ENCODE results near the gene NT5DC4. TPM values are rescaled to one million over a fixed set of nuclear protein-coding genes. Genes with fewer than 3 reads are reported as not detected.

The NT5DC4 gene
- total and polyA plus RNA-seq, 2 of the 8 experiments (the other 6 are each of a cell fraction or from before 2014, with no cell fraction given) = not detected

DNA sequence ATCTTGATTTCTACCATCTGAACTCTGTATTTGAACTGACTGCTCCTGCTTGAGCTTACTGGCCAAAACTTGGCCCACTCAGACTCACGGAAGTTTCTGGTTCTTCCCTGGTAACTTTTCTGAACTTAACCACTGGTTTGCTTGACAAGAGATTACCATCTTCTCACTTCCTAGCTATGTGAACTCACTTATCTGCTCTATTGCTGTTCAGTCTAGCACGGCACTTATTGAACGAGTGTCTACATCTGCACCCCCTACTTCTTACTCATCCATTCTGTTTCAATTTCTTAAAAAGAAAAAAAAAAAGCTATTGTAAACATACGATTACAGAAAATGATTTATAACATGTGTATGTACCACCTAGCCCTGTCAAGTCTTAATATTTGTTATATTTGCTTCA lies 34.6 kb downstream of the NT5DC4 start:
- H3K4me1 ChIP-seq (replicated peaks in 1 of 4; ENCODE audit: control insufficient read depth in 3 of 4, insufficient read depth in 4 of 4, low read length in 3 of 4) = no peaks in the 10 kb centered on the region
- no peak overlapping the region for H2BK12ac ChIP-seq (ENCODE audit: low read depth, low read length)
- no peak overlapping the region for H3K23ac ChIP-seq (ENCODE audit: insufficient read length)
- no peak for DNase-seq (ENCODE audit: low read depth in 1 of 2, low spot score in 2 of 2)
- no peak overlapping the region for H2BK15ac ChIP-seq (ENCODE audit: low read length)
- no peak overlapping the region for H3K4me3 ChIP-seq (ENCODE audit: extremely low read depth in 1 of 4, insufficient read depth in 2 of 4, low read depth in 3 of 4, low read length in 4 of 4)
- no peak overlapping the region for H4K5ac ChIP-seq (ENCODE audit: insufficient read length, low read depth, low read length)
- H3K4ac ChIP-seq (replicated peaks; ENCODE audit: insufficient read length, low read depth, low read length) = no peak overlapping the region
- no peak overlapping the region for H4K8ac ChIP-seq (ENCODE audit: extremely low read depth, insufficient read depth, low read length)
- FAIRE-seq = no peak
- WGBS, 2 experiments (ENCODE audit: extremely low coverage in 1 of 2, insufficient coverage in 1 of 2, insufficient read length in 1 of 2, insufficient replicate concordance in 2 of 2, low coverage in 1 of 2, low lambda C conversion rate in 2 of 2, missing lambda C conversion rate in 1 of 2) = 91% methylated on average over 4 of the region's 4 CpGs; no CpG with 5 or more reads in 1 of the 2 experiments
- H3K27ac ChIP-seq (ENCODE audit: low read depth, low read length) = no peak overlapping the region
- 0 out of 2 replicates have a peak, but pooled peaks cover 1% of the 10 kb centered on the region for H3K23me2 ChIP-seq (ENCODE audit: low read depth, low read length)
- H2AFZ ChIP-seq (ENCODE audit: low read length) = no peak overlapping the region
- no peak overlapping the region for H2BK5ac ChIP-seq (ENCODE audit: low read depth, low read length)
- ChIA-PET POLR2A (ENCODE audit: partially characterized antibody) (no interaction called here), CTCF (ENCODE audit: partially characterized antibody) (interaction anchor here (0.6 to 9.8 kb wide), 6 partner anchors 14 to 204 kb away, joined by 3 to 178 read pairs (median 4); no protein-coding TSS in a partner anchor)
- no peak overlapping the region for H3K56ac ChIP-seq (replicated peaks; ENCODE audit: insufficient read length, low read depth, low read length)
- H3K27me3 ChIP-seq (replicated peaks in 1 of 4; ENCODE audit: control insufficient read depth in 3 of 4, extremely low read depth in 1 of 4, insufficient read depth in 3 of 4, low read length in 3 of 4) = no peaks in the 10 kb centered on the region
- H3K14ac ChIP-seq (ENCODE audit: insufficient read length) = no peak overlapping the region
- no peak overlapping the region for H3K4me2 ChIP-seq (ENCODE audit: insufficient read depth in 1 of 2, low read depth in 2 of 2, low read length in 2 of 2)
- no peak overlapping the region for H2BK120ac ChIP-seq (replicated peaks; ENCODE audit: low read depth, low read length)
- peaks cover 4 to 66% (median 35%) of the 10 kb centered on the region in 4 experiments; a peak in 7 of 8 replicates for H3K36me3 ChIP-seq (ENCODE audit: control insufficient read depth in 2 of 4, insufficient read depth in 4 of 4, low read length in 3 of 4)
- no peaks in the 10 kb centered on the region for H3K9me3 ChIP-seq (ENCODE audit: insufficient read depth in 2 of 2, low read depth in 1 of 2, low read length in 1 of 2)
- no peak overlapping the region for H3K9ac ChIP-seq (replicated peaks in 1 of 4; ENCODE audit: extremely low read depth in 1 of 4, low read depth in 3 of 4, low read length in 3 of 4)
- no peak overlapping the region for H2BK20ac ChIP-seq (ENCODE audit: low read length)
- no peak overlapping the region for H4K91ac ChIP-seq (replicated peaks; ENCODE audit: insufficient read length, low read length)
- H2AK5ac ChIP-seq (ENCODE audit: low read depth, low read length) = no peak overlapping the region
- peaks cover 1 to 2% of the 10 kb centered on the region in 2 experiments for H4K20me1 ChIP-seq (replicated peaks in 1 of 2; ENCODE audit: control insufficient read depth in 1 of 2, insufficient read depth in 2 of 2, low read length in 2 of 2)
- H3K79me2 ChIP-seq (ENCODE audit: control insufficient read depth in 1 of 2, insufficient read depth in 2 of 2, low read length in 2 of 2) = no peaks in the 10 kb centered on the region
- H3K79me1 ChIP-seq (ENCODE audit: low read depth, low read length) = peaks cover 2% of the 10 kb centered on the region; the same call in 1 of the 2 replicates
- no peak overlapping the region for H3K18ac ChIP-seq (ENCODE audit: extremely low read depth, low read length)
- no peak for TF ChIP-seq SRF (IDR thresholded peaks at IDR 0.05; ENCODE audit: low read depth, low read length)
- no peak for TF ChIP-seq POU5F1 (IDR thresholded peaks at IDR 0.05; ENCODE audit: low read depth, low read length)
- no peak for TF ChIP-seq SIN3A (conservative IDR thresholded peaks at IDR 0.05 in 1 of 2, IDR thresholded peaks at IDR 0.05 in 1 of 2; ENCODE audit: low read depth in 1 of 2, low read length in 2 of 2)
- no peak for TF ChIP-seq CBX5 (IDR thresholded peaks at IDR 0.05; ENCODE audit: low read depth, low read length)
- no peak for TF ChIP-seq EP300 (IDR thresholded peaks at IDR 0.05; ENCODE audit: borderline replicate concordance in 1 of 2, low read depth in 2 of 2, low read length in 2 of 2)
- TF ChIP-seq BRCA1 (IDR thresholded peaks at IDR 0.05; ENCODE audit: low read depth, low read length) = no peak
- TF ChIP-seq POLR2A (IDR thresholded peaks at IDR 0.05; ENCODE audit: control extremely low read depth in 1 of 2, low read depth in 2 of 2, low read length in 2 of 2) = no peak
- TF ChIP-seq SIX5 (IDR thresholded peaks at IDR 0.05; ENCODE audit: low read depth, low read length) = no peak
- TF ChIP-seq TAF7 (optimal IDR thresholded peaks at IDR 0.05; ENCODE audit: borderline replicate concordance, low read depth, low read length) = no peak
- TF ChIP-seq, protein P1, sequence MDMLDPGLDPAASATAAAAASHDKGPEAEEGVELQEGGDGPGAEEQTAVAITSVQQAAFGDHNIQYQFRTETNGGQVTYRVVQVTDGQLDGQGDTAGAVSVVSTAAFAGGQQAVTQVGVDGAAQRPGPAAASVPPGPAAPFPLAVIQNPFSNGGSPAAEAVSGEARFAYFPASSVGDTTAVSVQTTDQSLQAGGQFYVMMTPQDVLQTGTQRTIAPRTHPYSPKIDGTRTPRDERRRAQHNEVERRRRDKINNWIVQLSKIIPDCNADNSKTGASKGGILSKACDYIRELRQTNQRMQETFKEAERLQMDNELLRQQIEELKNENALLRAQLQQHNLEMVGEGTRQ (IDR thresholded peaks at IDR 0.05; ENCODE audit: low read length) = no peak
- TF ChIP-seq JUN (IDR thresholded peaks at IDR 0.05; ENCODE audit: low read depth, low read length) = no peak
- TF ChIP-seq, protein P2, sequence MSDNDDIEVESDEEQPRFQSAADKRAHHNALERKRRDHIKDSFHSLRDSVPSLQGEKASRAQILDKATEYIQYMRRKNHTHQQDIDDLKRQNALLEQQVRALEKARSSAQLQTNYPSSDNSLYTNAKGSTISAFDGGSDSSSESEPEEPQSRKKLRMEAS (IDR thresholded peaks at IDR 0.05) = no peak

Measured in H1 (cell line).